Measurements from ENCODE around the gene FBXO21.
A peak's percentile ranks its signal among the peaks of the same experiment; 100 is the strongest.
"Not testable (repeated sequence)": the region's sequence is repeated elsewhere in the genome, so short reads cannot be mapped to it uniquely, and the experiment has no call there.

Gene FBXO21

DNA sequence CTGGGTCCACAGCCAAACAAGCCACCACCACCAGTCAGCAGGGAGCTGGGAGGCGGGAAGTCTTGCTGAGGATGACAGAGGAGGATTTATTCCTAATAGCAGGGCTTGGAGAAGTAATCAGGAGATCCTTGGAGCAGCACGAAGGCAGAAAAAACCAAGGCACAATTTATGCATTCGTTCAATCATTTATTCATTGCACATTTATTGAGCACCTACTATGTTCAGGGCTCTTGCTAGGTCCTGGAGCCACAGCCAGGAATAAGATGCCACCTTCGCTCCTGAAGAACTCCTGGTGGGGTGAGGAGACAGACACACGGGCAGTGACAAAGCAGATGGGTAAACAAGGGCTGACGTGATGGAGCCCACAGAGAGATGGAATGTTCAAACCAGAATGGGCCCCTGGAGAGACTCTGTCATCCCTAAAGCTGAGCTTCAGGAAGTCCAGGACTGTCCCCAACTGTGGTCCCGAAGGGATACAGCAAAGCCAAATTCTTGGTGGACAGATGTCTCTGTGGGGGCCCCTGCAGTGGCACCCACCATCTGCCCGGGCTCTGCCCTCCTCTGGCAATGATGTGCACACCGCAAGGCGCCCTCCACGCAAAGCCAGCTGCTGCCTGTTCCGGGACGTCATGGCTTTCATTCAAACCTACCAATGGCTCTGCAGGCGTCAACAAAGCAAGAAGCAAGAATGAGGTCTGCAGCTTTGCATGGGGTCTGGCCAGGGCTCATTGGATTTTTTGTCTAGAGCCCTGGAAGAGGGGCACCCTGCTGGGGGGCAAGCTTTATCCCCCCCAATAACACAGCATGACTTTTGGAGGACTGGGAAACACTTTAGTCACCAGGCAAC, 88.1 kb downstream of the FBXO21 start:
- no peak for DNase-seq

DNA sequence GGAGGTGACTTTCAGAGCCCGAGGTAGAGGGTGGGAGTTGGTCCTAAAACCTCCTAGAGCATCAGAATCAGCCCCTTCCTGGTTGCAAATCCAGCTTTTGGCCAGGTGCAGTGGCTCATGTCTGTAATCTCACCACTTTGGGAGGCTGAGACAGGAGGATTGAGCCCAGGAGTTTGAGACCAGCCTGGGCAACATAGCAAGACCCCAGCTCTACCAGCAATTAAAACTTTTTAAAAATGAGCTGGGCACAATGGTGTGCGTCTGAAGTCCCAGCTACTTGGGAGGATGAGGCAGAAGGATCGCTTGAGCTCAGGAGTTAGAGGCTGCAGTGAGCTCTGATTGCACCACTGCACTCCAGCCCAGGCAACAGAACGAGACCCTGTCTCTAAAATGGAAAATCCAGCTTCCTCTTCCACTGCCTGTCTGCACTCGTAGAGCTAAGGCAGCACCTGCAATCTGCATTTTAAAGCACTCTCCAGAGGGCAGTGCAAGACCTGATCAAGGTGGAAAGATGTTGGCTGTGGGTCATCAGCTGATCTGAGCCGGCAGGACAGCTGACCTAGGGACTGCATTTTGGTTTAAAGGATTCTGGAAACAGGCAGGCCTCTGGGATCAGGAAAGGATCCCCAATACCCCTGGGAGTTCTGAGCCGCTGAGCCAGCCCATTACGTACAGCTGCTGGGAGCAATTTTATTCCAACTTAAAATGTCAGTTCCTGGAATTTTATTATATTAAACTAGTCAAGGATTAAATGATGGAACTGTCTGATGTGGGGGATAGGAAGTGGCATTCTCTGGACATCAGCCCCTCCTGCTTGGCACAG, 89.2 kb downstream of the FBXO21 start:
- DNase-seq = no peak

DNA sequence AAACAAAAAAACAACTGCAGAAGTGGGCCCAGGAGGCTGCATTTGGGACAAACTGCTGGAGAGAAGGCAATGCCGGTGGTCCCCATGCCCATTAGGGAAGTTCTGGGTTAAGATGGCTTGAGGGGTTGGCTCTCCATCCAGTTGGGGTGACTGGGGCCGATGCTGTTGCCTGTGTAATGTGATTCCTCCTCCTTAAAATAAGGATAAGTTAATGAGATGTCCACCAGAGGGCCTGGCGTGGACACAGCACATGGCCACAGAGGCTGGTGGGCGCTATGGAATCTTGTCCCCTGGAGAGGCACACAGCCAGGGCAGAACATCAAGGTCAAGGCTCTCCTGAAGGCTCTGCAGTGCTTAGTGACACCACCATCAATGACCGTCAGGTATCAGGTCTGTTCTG, 90.0 kb downstream of the FBXO21 start:
- no peak for DNase-seq

DNA sequence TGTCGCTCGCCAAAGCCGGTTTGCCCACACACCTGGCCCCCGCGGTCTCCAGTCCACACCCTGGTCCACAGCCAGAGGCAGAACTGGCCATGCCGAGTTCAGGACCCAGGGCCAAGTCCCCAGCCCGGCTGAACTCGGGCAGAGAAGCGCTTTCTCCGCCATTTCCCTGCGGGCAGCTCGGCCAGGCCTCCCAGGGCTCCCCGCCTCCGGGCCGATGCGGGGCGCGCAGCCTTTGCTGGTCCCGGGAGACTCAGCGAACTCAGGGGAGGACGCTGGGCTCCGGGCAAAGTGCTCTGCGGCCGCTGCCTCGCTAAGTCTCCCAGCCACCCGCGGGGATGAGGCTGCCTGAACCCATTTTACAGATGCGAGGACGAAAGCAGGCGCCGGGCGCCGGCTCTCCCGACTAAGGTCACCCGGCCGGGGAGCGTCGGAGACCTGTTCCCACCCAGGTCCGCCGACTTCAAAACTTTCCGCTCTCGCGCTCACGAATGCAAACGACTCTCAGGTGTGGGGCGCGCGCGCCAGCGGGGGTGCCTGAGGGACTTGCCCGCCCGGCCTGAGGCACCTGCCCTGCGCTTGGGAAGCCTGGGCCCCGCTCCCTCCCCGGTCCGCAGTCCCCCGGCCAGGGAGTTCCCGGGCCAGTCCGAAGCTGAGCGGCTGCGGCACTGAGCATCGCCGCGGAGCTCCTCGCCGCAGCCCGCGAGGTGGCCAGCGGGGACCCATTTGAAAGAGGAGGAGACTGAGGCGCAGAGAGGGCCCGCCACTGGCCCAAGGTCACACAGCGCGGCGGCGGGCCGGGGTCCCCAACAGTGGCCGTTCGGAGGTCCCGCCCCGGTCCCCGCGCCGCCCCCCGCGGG, 91.7 kb downstream of the FBXO21 start:
- peak; percentile 62 to 63 for DNase-seq

DNA sequence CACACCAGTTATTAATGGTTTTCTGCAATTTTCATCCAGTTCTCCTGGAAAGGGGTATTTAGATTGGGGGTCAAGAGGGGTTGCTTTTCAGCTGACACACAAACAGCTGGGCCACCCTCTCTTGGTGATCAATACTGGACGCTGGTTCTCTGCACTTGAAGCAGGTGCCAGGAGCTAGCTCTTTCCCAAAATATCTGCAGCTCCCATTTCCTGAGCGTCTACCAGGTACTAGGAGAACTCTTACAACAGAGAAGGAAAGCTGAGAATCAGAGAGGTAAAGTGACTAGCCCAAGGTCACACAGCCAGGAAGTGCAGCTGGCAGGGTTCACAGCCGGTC, 92.3 kb downstream of the FBXO21 start:
- DNase-seq = no peak

DNA sequence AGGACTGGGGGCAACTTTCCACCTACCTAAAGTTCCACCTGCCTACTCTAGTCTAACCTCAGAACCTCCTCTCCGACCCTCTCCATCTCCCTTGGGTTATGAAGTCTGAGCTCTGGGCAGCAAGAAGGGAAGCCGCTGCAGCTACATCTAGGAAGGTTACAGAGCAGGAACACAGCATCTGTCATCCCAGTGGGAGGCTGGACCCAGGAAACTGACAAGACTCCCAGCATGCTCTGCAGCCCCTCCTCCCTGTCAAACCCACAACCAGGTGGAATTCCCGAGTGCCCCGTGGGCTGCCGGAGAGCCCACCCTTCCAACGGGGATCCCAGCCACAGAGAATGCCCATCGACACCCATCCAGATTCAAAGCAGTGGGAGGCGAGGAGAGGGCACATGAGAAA, 93.1 kb downstream of the FBXO21 start:
- DNase-seq = no peak

DNA sequence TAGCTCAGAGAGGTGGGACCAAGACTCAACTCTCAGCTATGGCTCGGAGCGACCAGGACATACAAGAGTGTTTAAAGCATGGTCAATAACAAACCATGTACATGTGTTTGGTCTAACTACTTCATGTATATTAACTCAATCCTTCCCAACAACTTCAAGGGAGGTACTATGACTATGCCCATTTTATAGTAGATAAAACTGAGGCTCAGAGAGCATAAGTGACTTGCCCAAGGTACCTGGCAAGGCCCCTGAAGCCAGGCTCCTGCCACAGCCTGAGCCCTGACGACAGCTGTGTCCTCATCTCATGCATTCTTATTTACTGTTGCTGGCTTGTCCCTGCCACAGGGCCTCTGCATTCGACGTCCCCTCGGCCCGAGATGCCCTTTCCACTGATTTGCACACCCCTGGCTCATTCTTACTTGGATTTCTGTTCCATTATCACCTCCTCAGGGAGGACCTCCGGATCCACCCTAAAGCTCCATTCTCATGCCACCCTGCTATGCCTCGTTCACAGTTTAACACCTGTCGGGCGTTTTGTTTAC, 93.7 kb downstream of the FBXO21 start:
- no peak for DNase-seq

DNA sequence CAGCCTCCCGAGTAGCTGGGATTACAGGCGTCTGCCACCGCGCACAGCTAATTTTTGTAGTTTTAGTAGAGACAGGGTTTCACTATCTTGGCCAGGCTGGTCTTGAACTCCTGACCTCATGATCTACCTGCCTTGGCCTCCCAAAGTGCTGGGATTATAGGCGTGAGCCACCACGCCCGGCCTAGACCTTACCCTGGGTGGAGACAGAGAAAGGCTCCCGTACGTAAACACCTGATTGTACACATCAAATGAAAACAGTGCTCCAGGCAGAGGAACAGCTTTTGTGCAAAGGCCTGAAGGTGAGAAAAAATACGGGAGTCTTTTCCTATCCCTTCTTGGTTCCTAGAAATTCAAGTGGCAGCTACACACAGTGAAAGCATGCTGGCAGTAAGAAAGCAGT, 95.1 kb downstream of the FBXO21 start:
- not testable (repeated sequence) for DNase-seq

DNA sequence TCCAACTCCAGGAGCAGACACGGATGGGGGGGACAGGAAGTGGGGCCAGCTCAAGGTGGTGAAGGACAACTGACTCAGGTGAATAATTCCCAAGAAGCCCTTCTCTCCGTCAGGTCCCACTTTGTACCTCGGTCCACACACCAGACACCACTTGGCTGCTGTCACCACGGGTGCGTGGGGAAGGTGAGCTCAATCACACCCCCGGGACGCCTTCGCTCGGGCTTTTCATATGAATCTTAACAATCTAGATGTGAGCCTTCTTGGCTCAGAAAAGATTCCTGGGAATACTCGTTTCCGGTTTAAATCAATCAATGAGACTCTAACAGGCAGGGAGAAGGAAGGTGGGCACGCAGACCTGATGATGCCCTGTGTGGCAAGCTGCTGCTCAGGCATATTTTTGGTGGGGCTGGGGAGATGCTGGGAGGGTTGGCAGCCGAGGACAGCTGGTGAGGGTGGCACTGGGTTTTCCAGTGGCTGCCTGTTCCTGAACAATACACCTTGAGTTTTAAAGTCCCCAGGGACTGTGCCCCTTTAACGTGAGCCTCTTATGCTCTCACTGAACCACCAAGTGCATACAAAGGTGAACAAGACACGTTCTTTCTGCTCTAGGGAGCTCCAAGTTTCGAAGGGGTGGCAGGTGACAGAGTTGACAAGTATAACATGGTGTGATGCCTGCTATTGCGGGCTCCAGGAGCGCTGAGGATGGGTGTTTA, 96.2 kb downstream of the FBXO21 start:
- no peak for DNase-seq

DNA sequence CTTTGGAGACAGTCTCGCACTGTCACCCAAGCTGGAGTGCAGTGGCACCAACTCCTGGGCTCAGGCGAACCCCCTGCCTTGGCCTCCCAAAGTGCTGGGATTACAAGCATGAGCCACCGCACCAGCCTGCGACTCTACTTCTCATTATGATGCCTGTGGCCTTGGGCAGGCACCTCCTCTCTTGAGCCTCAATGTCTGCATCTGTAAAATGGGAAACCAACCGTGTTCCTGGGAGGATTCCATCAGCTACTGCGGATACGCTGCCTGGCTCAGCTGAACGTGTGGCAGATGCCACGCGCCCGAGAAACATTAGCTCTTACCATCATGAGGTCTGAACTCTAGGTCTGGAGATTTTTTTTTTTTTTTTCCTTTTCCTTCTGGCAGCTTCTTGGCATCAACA, 96.8 kb downstream of the FBXO21 start:
- no peak for DNase-seq

DNA sequence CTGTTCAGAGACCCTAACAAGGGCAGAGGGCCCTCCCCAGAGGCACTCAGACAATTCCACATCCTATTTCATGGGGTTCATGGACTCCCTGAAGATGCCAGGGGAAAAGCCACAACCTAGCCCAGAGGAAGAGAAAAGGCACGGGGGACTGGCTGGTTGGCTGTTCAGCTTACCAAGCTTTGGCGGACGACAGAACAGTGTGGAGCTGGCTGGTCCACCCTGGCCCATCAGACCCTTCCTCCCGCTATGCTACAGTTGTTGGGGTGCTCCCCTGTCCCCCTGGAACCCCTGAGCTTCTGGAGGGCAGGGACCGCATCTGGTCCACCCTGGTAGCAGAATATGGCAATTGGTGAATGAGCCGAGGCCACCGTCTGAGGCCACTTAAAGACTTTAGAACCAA, 97.4 kb downstream of the FBXO21 start:
- no peak for DNase-seq

DNA sequence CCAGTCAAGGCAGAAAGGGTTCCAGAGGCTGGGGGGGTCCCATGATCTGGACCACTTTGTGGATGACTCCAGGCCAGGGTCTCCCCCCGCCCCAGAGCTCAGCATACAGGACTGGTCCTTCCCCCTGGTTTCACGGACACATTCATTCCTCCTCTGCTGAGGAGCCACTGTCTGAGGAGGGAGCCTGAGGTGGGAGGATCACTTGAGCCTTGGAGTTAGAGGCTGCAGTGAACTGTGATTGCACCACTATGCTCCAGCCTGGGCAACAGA, 97.8 kb downstream of the FBXO21 start:
- no peak for DNase-seq

All from activated T-cell treated with anti-CD3 and anti-CD28 coated beads, Interleukin-2, amount 50 U/mL, for 48 hours (primary cell).